Measurements from ENCODE around the gene FRY.

The FRY gene

DNA sequence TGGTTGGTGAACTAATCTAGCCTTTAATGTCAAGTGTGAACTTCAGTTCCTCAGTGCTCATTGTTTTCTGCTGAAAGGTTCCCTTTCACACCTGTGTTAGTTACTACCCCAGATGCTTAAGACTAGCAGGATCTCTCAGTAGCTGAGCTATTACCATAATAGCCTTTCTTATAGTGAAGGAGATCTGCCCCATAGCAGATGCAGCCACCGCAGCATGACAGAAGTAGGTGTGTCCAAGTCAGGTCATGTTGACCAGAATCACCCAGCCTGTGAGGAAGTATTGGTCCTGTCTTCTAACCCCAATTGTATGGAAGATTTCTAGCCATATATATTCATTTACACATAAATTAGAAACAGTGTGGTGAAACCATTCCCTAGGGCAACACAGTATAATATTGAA lies 246.3 kb downstream of the FRY start:
- no peak for TF ChIP-seq ZFX (IDR thresholded peaks at IDR 0.05)
- TF ChIP-seq, protein P1, sequence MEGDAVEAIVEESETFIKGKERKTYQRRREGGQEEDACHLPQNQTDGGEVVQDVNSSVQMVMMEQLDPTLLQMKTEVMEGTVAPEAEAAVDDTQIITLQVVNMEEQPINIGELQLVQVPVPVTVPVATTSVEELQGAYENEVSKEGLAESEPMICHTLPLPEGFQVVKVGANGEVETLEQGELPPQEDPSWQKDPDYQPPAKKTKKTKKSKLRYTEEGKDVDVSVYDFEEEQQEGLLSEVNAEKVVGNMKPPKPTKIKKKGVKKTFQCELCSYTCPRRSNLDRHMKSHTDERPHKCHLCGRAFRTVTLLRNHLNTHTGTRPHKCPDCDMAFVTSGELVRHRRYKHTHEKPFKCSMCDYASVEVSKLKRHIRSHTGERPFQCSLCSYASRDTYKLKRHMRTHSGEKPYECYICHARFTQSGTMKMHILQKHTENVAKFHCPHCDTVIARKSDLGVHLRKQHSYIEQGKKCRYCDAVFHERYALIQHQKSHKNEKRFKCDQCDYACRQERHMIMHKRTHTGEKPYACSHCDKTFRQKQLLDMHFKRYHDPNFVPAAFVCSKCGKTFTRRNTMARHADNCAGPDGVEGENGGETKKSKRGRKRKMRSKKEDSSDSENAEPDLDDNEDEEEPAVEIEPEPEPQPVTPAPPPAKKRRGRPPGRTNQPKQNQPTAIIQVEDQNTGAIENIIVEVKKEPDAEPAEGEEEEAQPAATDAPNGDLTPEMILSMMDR (conservative IDR thresholded peaks at IDR 0.05) = no peak
- no peak overlapping the region for H3K27ac ChIP-seq

DNA sequence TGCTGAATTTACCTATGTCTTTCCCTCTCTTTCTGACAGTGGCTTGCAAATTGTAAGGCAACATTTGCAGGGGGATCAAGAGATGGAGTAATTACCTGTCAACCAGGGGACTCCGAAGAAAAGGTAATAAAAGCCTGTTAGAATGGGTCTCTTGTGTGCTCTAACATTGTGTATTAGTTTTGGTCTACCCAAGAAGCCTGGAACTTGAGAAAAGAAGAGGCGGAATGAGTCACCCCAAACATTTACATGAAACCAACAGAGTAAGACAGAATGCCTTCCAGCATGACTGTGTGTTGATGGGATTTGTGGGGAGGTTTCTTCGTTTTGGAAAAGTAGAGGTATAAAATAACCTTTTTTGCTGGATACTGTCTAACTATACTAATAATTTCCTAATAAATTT lies 246.9 kb downstream of the FRY start:
- H3K27ac ChIP-seq = no peak overlapping the region
- TF ChIP-seq, protein P1 (conservative IDR thresholded peaks at IDR 0.05) = no peak
- no peak for TF ChIP-seq ZFX (IDR thresholded peaks at IDR 0.05)

DNA sequence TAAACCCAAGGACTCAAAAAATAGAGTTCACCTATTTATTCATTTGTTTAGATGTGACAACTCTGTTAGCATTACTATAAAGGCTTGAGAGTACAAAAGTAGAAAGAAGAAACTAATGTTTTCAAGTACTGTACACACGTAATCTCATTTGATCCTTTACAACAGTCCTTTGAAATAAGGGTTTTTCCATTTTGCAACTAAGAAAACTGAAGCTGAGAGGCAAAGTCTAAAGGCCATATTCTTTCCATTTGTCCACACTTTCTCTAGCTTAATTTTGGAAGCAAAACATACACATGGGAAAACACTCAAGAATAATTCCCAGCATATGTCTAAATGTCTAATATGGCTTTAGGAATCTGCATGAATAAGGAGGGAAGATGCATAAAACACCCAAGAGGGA lies 249.5 kb downstream of the FRY start:
- TF ChIP-seq, protein P1 (conservative IDR thresholded peaks at IDR 0.05) = no peak
- no peak for TF ChIP-seq ZFX (IDR thresholded peaks at IDR 0.05)
- H3K27ac ChIP-seq = no peak overlapping the region

DNA sequence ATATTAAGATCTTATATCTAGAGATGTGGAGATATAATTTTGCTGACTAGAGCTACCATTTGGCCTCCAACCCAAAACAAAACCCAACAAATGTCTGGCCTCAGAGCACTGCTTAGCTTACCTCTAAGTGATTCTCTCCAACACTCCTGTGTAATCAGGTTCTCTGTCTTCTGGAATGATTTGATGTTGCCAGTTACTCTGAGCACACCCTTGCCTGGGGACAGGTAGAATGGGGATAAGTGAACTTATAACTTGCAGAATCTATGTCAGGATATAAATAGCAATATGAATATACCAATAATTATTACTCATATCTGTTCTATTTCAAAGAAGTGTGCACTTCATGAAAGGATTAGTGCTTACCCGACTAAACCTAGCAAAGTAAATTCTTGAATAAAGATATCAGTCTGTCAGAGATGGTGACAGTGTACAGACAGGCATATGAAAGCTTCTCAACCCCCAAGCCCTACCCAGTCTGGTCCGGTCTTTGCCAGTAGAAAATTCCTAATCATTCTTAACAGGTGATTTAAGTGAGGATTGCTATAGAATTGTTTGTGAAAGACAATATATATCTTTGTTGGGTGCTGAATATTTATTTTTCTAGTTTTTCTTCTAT lies 250.6 kb downstream of the FRY start:
- TF ChIP-seq, protein P1 (conservative IDR thresholded peaks at IDR 0.05) = no peak
- TF ChIP-seq ZFX (IDR thresholded peaks at IDR 0.05) = no peak
- no peak overlapping the region for H3K27ac ChIP-seq

DNA sequence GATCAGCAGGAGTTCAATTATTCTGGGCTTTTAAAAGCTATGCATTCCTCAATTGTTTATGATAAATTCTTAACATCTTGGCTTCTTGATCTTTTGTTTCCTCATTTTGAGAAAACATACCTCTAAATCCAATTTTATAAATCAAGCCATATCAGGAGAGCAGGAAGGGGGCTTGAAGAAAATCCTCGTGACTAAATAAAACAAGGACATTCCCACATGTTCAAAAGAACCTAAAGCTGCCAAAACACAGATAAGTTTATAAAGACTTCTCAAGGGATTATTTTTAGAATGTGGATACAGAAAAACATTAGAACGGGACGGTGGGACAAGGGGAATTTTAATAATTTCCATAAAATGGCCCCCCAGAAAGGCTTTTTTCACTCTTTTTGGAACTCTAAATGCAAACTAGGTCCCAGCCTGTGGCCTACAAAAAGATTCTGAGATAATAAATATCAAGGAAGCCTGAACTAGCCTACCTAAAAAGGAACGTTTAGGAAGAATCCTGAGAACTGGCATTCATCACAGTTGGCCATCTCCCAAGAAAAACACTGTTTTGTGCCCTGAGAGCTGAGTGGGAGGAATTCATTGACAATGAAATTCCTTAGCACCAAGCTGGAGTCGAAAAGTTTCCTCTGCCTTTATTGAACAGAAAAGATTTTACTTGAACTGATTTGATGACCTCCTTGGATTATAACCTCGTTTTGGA lies 253.5 kb downstream of the FRY start:
- no peak for TF ChIP-seq ZFX (IDR thresholded peaks at IDR 0.05)
- TF ChIP-seq, protein P1 (conservative IDR thresholded peaks at IDR 0.05) = no peak
- no peak overlapping the region; the same call in 1 of the 2 replicates for H3K27ac ChIP-seq

DNA sequence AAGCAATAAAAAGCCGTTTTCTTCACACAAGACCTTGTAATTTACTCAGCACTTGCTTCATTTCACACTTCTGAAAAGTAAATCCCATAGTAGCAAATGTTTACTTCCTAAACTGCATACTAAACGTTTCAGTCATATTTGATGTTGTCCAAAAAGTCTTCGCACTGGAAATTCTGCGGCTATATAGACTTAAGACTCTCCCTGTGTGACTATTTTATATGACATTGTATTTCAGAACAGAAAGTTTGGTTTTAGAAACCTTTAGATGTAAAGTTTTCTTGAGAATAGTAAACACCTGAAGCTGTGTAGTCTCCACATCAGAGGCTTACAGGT lies 254.0 kb downstream of the FRY start:
- no peak overlapping the region; the same call in 1 of the 2 replicates for H3K27ac ChIP-seq
- no peak for TF ChIP-seq ZFX (IDR thresholded peaks at IDR 0.05)
- TF ChIP-seq, protein P1 (conservative IDR thresholded peaks at IDR 0.05) = no peak

DNA sequence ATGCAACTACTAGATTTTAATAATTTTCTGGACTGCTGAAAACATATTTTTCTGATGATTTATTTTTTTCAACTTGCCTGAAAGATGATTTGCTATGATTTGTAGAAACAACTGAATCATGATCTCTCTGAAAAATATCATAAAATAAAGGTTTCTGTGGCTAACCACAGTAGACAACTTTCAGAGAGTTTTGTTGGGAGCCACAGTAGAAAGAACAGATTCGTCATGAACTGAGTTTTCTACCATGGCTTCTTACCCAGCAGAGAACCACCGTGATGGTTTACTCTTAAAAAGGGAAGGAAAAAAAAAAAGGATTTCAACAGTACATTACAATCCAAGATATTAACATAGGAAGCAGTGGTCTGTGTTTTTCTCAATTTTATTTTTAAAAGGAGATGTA lies 265.6 kb downstream of the FRY start:
- TF ChIP-seq ZFX (IDR thresholded peaks at IDR 0.05) = no peak
- TF ChIP-seq, protein P1 (conservative IDR thresholded peaks at IDR 0.05) = no peak
- no peak overlapping the region for H3K27ac ChIP-seq

Data from C4-2B (cell line).